SK-N-SH (cell line): Measurements from ENCODE around the gene JAM2. TPM values are rescaled to one million over a fixed set of nuclear protein-coding genes. Genes with fewer than 3 reads are reported as not detected.
"Not testable (repeated sequence)": the region's sequence is repeated elsewhere in the genome, so short reads cannot be mapped to it uniquely, and the experiment has no call there.

Experiments
- CTCF ChIA-PET: fragments of 300-600, 350-600 bp; formaldehyde crosslinking; extraction: SDS; loops from one replicate; lab custom pipeline; 2021; lab: Yijun Ruan, JAX
- POLR2A ChIA-PET: fragments of 350-600 bp; sonication (Branson Sonifier 250); formaldehyde crosslinking; extraction: SDS; loops from one replicate; lab custom pipeline; 2020; ENCODE audit warnings: antibody characterized with exemption, inconsistent platforms; lab: Yijun Ruan, JAX
- DNase-seq: peaks from one replicate; pipeline ENCODE4 v3.0.0; 2012
- H2AFZ ChIP-seq: fragments of 200-600 bp; sonication (generic); 2 replicates; pipeline ENCODE4 v1.8.1; 2016; ENCODE audit warnings: antibody characterized with exemption, mild to moderate bottlenecking, low read depth
- H3F3A ChIP-seq: fragments of 200-600 bp; sonication (generic); replicated peaks from 2 replicates; pipeline ENCODE3; 2016; ENCODE audit warnings: antibody characterized with exemption, mild to moderate bottlenecking; ENCODE audit not compliant: insufficient read depth
- H3K27ac ChIP-seq, 2 experiments: fragments of 200-500 bp in 1 of 2; fragments of 200-600 bp in 1 of 2; sonication (Bioruptor generic) in 1 of 2; sonication (generic), shearing (Covaris generic) in 1 of 2; 2 replicates each; pipeline versions ENCODE4 v1.5.1 to v1.6.1; 2014 to 2016; ENCODE audit warnings: low read depth in 2 of 2, inconsistent platforms in 1 of 2, low read length in 1 of 2, mild to moderate bottlenecking in 1 of 2, mixed read lengths in 1 of 2
- H3K27me3 ChIP-seq: fragments of 200-600 bp; sonication (generic), shearing (Covaris generic); 2 replicates; pipeline ENCODE4 v1.6.1; 2016; ENCODE audit warnings: mixed run types; ENCODE audit not compliant: insufficient read depth
- H3K36me3 ChIP-seq, 2 experiments: fragments of 200-500 bp in 1 of 2; fragments of 200-600 bp in 1 of 2; sonication (Bioruptor generic) in 1 of 2; sonication (generic) in 1 of 2; replicated peaks in 1 of 2; 2 replicates each; pipeline versions ENCODE3 to v1.5.1; 2014 to 2016; ENCODE audit warnings: low read length in 1 of 2, mild to moderate bottlenecking in 1 of 2; ENCODE audit not compliant: insufficient read depth in 2 of 2, control insufficient read depth in 1 of 2
- H3K4me1 ChIP-seq, 2 experiments: fragments of 200-500 bp in 1 of 2; fragments of 200-600 bp in 1 of 2; sonication (Bioruptor generic) in 1 of 2; sonication (generic), shearing (Covaris generic) in 1 of 2; 2 replicates each; pipeline versions ENCODE4 v1.5.1 to v1.6.1; 2014 to 2016; ENCODE audit warnings: low read depth in 1 of 2, low read length in 1 of 2, mixed run types in 1 of 2; ENCODE audit not compliant: insufficient read depth in 2 of 2, control insufficient read depth in 1 of 2
- H3K4me2 ChIP-seq: fragments of 200-600 bp; sonication (generic), shearing (Covaris generic); 2 replicates; pipeline ENCODE4 v1.6.1; 2017; ENCODE audit warnings: mixed run types
- H3K4me3 ChIP-seq, 2 experiments: fragments of 200-500 bp in 1 of 2; fragments of 200-600 bp in 1 of 2; sonication (Bioruptor generic) in 1 of 2; sonication (generic), shearing (Covaris generic) in 1 of 2; 2 replicates each; pipeline versions ENCODE4 v1.5.1 to v1.8.1; 2014 to 2016; ENCODE audit warnings: low read depth in 2 of 2, inconsistent platforms in 1 of 2, low read length in 1 of 2, mild to moderate bottlenecking in 1 of 2, mixed read lengths in 1 of 2, moderate library complexity in 1 of 2
- H3K79me2 ChIP-seq: fragments of 200-600 bp; sonication (generic); 2 replicates; pipeline ENCODE4 v1.8.1; 2017; ENCODE audit warnings: mild to moderate bottlenecking; ENCODE audit not compliant: insufficient read depth
- H3K9ac ChIP-seq: fragments of 200-600 bp; sonication (generic); 2 replicates; pipeline ENCODE4 v1.6.1; 2017; ENCODE audit warnings: mixed run types
- H3K9me2 ChIP-seq: fragments of 200-600 bp; sonication (generic); 2 replicates; pipeline ENCODE4 v1.6.1; 2017; ENCODE audit warnings: mixed run types
- H3K9me3 ChIP-seq: fragments of 200-600 bp; sonication (generic); 2 replicates; pipeline ENCODE4 v1.6.1; 2017; ENCODE audit warnings: mixed run types, mild to moderate bottlenecking, moderate library complexity
- H4K20me1 ChIP-seq: fragments of 200-600 bp; sonication (generic); 2 replicates; pipeline ENCODE4 v1.6.1; 2017; ENCODE audit warnings: mild to moderate bottlenecking, mixed run types; ENCODE audit not compliant: insufficient read depth
- ELF1 ChIP-seq: IDR thresholded peaks from 2 replicates; pipeline ENCODE4 v1.4.0; 2012
- EZH2phosphoT487 ChIP-seq: fragments of 200-600 bp; sonication (generic); IDR thresholded peaks from 2 replicates; pipeline ENCODE4 v1.6.1; 2017; ENCODE audit warnings: low read depth, mixed run types, mild to moderate bottlenecking, antibody characterized with exemption, moderate library complexity, borderline replicate concordance
- FOXJ3 ChIP-seq: sonication (generic); formaldehyde crosslinking; IDR thresholded peaks from 2 replicates; pipeline ENCODE4 v1.5.1; 2020; ENCODE audit warnings: mild to moderate bottlenecking, missing genetic modification reagents
- FOXM1 ChIP-seq: IDR thresholded peaks from 2 replicates; pipeline ENCODE4 v1.4.0; 2012; ENCODE audit warnings: low read depth, mild to moderate bottlenecking
- GABPA ChIP-seq: IDR thresholded peaks from 2 replicates; pipeline ENCODE4 v1.4.0; 2012; ENCODE audit warnings: low read depth, mild to moderate bottlenecking
- GATA2 ChIP-seq: sonication (generic); formaldehyde crosslinking; IDR thresholded peaks from 2 replicates; pipeline ENCODE4 v1.5.0; 2020; ENCODE audit warnings: mild to moderate bottlenecking, missing genetic modification reagents
- IRF3 ChIP-seq: fragments of 150-350 bp; IDR thresholded peaks from 2 replicates; pipeline ENCODE4 v1.6.1; 2016; ENCODE audit warnings: mild to moderate bottlenecking, low read depth, low read length
- JUND ChIP-seq: IDR thresholded peaks from 2 replicates; pipeline ENCODE4 v1.4.0; 2012
- MAX ChIP-seq: IDR thresholded peaks from 2 replicates; pipeline ENCODE4 v1.4.0; 2012; ENCODE audit warnings: low read depth
- MEF2A ChIP-seq: IDR thresholded peaks from 2 replicates; pipeline ENCODE4 v1.4.0; 2012; ENCODE audit warnings: low read depth, borderline replicate concordance
- MXI1 ChIP-seq: IDR thresholded peaks from 2 replicates; pipeline ENCODE4 v1.6.1; 2012; ENCODE audit warnings: mild to moderate bottlenecking, low read depth, low read length, improper control_type of control experiment
- RCOR1 ChIP-seq: fragments of 150-350 bp; IDR thresholded peaks from 2 replicates; pipeline ENCODE4 v1.6.1; 2017; ENCODE audit warnings: antibody characterized with exemption, low read length
- SMC3 ChIP-seq: IDR thresholded peaks from 2 replicates; pipeline ENCODE4 v1.6.1; 2012; ENCODE audit warnings: low read depth, low read length, improper control_type of control experiment
- TCF12 ChIP-seq: IDR thresholded peaks from 2 replicates; pipeline ENCODE4 v1.4.0; 2012
- TEAD4 ChIP-seq: IDR thresholded peaks from 2 replicates; pipeline ENCODE4 v1.4.0; 2012; ENCODE audit warnings: mild to moderate bottlenecking, borderline replicate concordance; ENCODE audit not compliant: insufficient read depth
- ZBTB33 ChIP-seq: IDR thresholded peaks from 2 replicates; pipeline ENCODE4 v1.4.0; 2012; ENCODE audit warnings: low read depth, borderline replicate concordance
- WGBS: methylation state at CpG from one replicate; pipeline ENCODE4 v1.1.6; 2017; ENCODE audit warnings: low lambda C conversion rate; 5-methylcytosine and 5-hydroxymethylcytosine counted together
- polyA plus RNA-seq, 3 experiments: library from polyadenylated mRNA; depleted of rRNA; stranded (reverse); fragments of >200 nt; gene quantifications; 2 replicates each; pipeline ENCODE4 v1.2.3, GENCODE V29; 2012
- TF ChIP-seq, protein P1 (sequence below): IDR thresholded peaks from 2 replicates; pipeline ENCODE4 v1.4.0; 2012; ENCODE audit warnings: low read depth, borderline replicate concordance
- TF ChIP-seq, protein P2 (sequence below): IDR thresholded peaks from 2 replicates; pipeline ENCODE4 v1.6.1; 2012; ENCODE audit warnings: mild to moderate bottlenecking, low read depth, low read length, moderate library complexity

JAM2 gene
- polyA plus RNA-seq, 1 of the 3 experiments (the other 2 are of a cell fraction), result 8.3 TPM

- TF ChIP-seq ZBTB33 (no peak), FOXJ3 (CRISPR knock-in tag) (no peak), MXI1 (no peak), FOXM1 (no peak)
- TF ChIP-seq, protein P1, sequence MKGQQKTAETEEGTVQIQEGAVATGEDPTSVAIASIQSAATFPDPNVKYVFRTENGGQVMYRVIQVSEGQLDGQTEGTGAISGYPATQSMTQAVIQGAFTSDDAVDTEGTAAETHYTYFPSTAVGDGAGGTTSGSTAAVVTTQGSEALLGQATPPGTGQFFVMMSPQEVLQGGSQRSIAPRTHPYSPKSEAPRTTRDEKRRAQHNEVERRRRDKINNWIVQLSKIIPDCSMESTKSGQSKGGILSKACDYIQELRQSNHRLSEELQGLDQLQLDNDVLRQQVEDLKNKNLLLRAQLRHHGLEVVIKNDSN, result no peak
- TF ChIP-seq, all 33 proteins: peak for 0
Measured at GRCh38 chr21:25691976-25692375, 52.9 kb downstream of the JAM2 start (continued).

GRCh38 chr21:25695461-25695860, 56.4 kb downstream of the JAM2 start:
- H3K27me3 ChIP-seq, H3K27ac ChIP-seq, H3K4me2 ChIP-seq, H3K9ac ChIP-seq, H3K4me3 ChIP-seq, H3K36me3 ChIP-seq, H2AFZ ChIP-seq, H3K4me1 ChIP-seq, H4K20me1 ChIP-seq, H3K9me3 ChIP-seq, DNase-seq, POLR2A ChIA-PET, CTCF ChIA-PET, H3K9me2 ChIP-seq, H3K79me2 ChIP-seq: not testable (repeated sequence)
- 90% methylated on average over 24 of the region's 36 CpGs for WGBS
- H3F3A ChIP-seq, result peaks cover 12% of the 10 kb centered on the region

GRCh38 chr21:25700741-25701140, 61.7 kb downstream of the JAM2 start:
- Histone ChIP-seq H3F3A (peaks cover 12% of the 10 kb centered on the region), H2AFZ (no peak overlapping the region), H3K27me3 (no peaks in the 10 kb centered on the region), H3K9me3 (no peaks in the 10 kb centered on the region), H3K27ac (no peak overlapping the region), H4K20me1 (no peaks in the 10 kb centered on the region), H3K9ac (no peak overlapping the region), H3K4me1 (no peaks in the 10 kb centered on the region), H3K79me2 (no peaks in the 10 kb centered on the region), H3K4me2 (no peak overlapping the region), H3K36me3 (peaks cover 0 to 4% of the 10 kb centered on the region in 2 experiments), H3K9me2 (no peaks in the 10 kb centered on the region), H3K4me3 (no peak overlapping the region)
- WGBS, result 100% methylated on average over 1 of the region's 1 CpG
- DNase-seq, result no peak
- ChIA-PET CTCF (interaction anchor here (1.2 to 4.8 kb wide), 2 partner anchors 77 to 92 kb away, joined by 3 to 34 read pairs; no protein-coding TSS in a partner anchor), POLR2A (no interaction called here)
- no peak for TF ChIP-seq FOXJ3 (CRISPR knock-in tag)
- TF ChIP-seq RCOR1, result no peak
- TF ChIP-seq IRF3, result no peak
- TF ChIP-seq GABPA, result no peak
- TF ChIP-seq JUND, result no peak
- TF ChIP-seq SMC3, result no peak
- TF ChIP-seq FOXM1, result no peak
- no peak for TF ChIP-seq MAX
- TF ChIP-seq ELF1, result no peak
- no peak for TF ChIP-seq TCF12
- no peak for TF ChIP-seq TEAD4
- TF ChIP-seq, protein P2, sequence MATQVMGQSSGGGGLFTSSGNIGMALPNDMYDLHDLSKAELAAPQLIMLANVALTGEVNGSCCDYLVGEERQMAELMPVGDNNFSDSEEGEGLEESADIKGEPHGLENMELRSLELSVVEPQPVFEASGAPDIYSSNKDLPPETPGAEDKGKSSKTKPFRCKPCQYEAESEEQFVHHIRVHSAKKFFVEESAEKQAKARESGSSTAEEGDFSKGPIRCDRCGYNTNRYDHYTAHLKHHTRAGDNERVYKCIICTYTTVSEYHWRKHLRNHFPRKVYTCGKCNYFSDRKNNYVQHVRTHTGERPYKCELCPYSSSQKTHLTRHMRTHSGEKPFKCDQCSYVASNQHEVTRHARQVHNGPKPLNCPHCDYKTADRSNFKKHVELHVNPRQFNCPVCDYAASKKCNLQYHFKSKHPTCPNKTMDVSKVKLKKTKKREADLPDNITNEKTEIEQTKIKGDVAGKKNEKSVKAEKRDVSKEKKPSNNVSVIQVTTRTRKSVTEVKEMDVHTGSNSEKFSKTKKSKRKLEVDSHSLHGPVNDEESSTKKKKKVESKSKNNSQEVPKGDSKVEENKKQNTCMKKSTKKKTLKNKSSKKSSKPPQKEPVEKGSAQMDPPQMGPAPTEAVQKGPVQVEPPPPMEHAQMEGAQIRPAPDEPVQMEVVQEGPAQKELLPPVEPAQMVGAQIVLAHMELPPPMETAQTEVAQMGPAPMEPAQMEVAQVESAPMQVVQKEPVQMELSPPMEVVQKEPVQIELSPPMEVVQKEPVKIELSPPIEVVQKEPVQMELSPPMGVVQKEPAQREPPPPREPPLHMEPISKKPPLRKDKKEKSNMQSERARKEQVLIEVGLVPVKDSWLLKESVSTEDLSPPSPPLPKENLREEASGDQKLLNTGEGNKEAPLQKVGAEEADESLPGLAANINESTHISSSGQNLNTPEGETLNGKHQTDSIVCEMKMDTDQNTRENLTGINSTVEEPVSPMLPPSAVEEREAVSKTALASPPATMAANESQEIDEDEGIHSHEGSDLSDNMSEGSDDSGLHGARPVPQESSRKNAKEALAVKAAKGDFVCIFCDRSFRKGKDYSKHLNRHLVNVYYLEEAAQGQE, result no peak
- TF ChIP-seq EZH2phosphoT487, result no peak
- TF ChIP-seq GATA2 (CRISPR knock-in tag), result no peak
- no peak for TF ChIP-seq MEF2A
